Natural killer cell (primary cell): Measurements from ENCODE around the gene INPP5A. TPM values are rescaled to one million over a fixed set of nuclear protein-coding genes. Genes with fewer than 3 reads are reported as not detected.

Experiments
- ATAC-seq, 3 donors: fragments of 150-1000 bp in 2 of 3; fragments of 200-7000 bp in 1 of 3; cut with Tn5 transposase; 1 replicate in 1 of 3; 2 replicates in 2 of 3; pipeline ENCODE4 v1.10.0; 2021; ENCODE audit warnings: mild to moderate bottlenecking in 2 of 3, moderate library complexity in 2 of 3
- DNase-seq, 2 donors: peaks; one replicate each; pipeline versions ENCODE4 v3.0.0 to v3.0.0-alpha.2; 2013 to 2021; ENCODE audit warnings: mixed read lengths in 1 of 2
- H3K27ac ChIP-seq: one replicate; pipeline ENCODE4 v1.5.1; 2013; ENCODE audit warnings: mild to moderate bottlenecking, low read length
- H3K27me3 ChIP-seq: one replicate; pipeline ENCODE4 v1.6.1; 2013; ENCODE audit warnings: low read length; ENCODE audit not compliant: control insufficient read depth, insufficient read depth
- H3K36me3 ChIP-seq: one replicate; pipeline ENCODE4 v1.6.1; 2013; ENCODE audit warnings: low read length; ENCODE audit not compliant: control insufficient read depth, insufficient read depth
- H3K4me1 ChIP-seq: one replicate; pipeline ENCODE4 v1.6.1; 2013; ENCODE audit warnings: low read length; ENCODE audit not compliant: control insufficient read depth, insufficient read depth
- H3K4me3 ChIP-seq: one replicate; pipeline ENCODE4 v1.5.1; 2013; ENCODE audit warnings: low read length
- H3K9me3 ChIP-seq: one replicate; pipeline ENCODE4 v1.6.1; 2013; ENCODE audit warnings: low read length; ENCODE audit not compliant: control insufficient read depth, insufficient read depth
- H3K27ac Mint-ChIP-seq, 2 donors: one replicate each; pipeline ENCODE4 v1.8.0; 2022; ENCODE audit warnings: mild to moderate bottlenecking in 2 of 2, mixed read lengths in 2 of 2, moderate library complexity in 1 of 2
- H3K27me3 Mint-ChIP-seq, 2 donors: one replicate each; pipeline ENCODE4 v1.8.0; 2022; ENCODE audit warnings: low read depth in 2 of 2, mixed read lengths in 2 of 2
- H3K36me3 Mint-ChIP-seq: one replicate; pipeline ENCODE4 v1.8.0; 2022; ENCODE audit warnings: mixed read lengths
- H3K4me1 Mint-ChIP-seq, 2 donors: one replicate each; pipeline ENCODE4 v1.8.0; 2022; ENCODE audit warnings: mixed read lengths in 2 of 2
- H3K4me3 Mint-ChIP-seq: one replicate; pipeline ENCODE4 v1.8.0; 2022; ENCODE audit warnings: mild to moderate bottlenecking, moderate library complexity, mixed read lengths
- H3K9me3 Mint-ChIP-seq, 2 donors: one replicate each; pipeline ENCODE4 v1.8.0; 2022; ENCODE audit warnings: mixed read lengths in 2 of 2
- WGBS: methylation state at CpG from one replicate; pipeline ENCODE4 v1.1.7; 2013; ENCODE audit warnings: missing lambda C conversion rate; ENCODE audit not compliant: insufficient coverage; 5-methylcytosine and 5-hydroxymethylcytosine counted together
- intact Hi-C: fragments of 100-400 bp; cut with micrococcal nuclease; formaldehyde crosslinking; loops from one replicate; pipeline ENCODE4 v1.14.2; 2022
- total RNA-seq, 4 donors: library from RNA; stranded (reverse); fragments of 120-200 nt in 1 of 4; gene quantifications; one replicate each; pipeline versions ENCODE4 v1.2.3 to v1.2.4, GENCODE V29; 2013 to 2022
- TF ChIP-seq, protein P1 (sequence below): fragments of 200-600 bp; IDR thresholded peaks from one replicate; pipeline ENCODE4 v1.8.0; 2022; ENCODE audit warnings: antibody characterized with exemption

The INPP5A gene
- total RNA-seq, 3 donors from 2014 or later (not counting 1 experiment from before 2014, with no cell fraction given): 12.6 to 38.6 (median 18.6) TPM

DNA sequence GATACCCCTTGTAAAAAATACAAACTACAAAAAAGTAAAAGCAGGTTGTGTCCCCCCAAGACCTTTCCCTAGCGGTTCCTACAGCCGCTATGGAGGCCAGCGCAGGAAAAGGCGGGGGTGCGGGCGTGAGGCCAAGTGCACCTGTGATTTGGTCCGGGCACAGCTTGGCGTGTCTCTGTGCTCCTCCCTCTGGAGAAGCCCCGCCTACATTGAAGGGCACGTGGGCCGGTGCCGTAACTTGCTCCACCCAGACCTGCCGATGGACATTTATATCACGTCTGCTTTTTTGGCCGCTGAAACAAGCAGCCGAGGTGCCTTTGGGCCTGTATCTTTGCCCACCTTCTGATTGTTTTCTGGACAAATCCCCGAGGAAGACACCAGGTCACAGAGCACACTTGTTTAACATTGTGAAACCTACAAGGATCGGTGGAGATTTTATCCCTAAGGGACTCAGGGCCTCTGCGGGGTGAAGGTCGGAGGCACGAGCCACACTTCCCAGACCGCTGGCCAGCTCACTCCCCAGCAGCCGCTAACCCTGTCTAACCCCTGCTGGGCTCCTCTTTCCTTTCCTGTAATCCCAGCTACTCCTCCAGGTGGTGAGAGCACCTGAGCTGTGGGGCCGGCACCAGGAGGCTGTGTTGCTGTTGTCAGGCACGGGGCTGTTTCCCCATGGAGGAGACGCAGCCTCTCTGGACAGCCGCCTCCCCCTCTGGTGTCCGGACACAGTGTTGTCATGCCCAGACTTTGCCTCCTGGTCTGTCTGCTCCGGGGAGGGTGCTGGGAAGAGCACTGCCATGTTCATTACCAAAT is 18.8 kb upstream of the INPP5A start:
- Histone ChIP-seq H3K4me3 (no peak overlapping the region), H3K9me3 (no peaks in the 10 kb centered on the region), H3K36me3 (no peaks in the 10 kb centered on the region), H3K27ac (no peak overlapping the region), H3K27me3 (peaks cover 3% of the 10 kb centered on the region), H3K4me1 (peaks cover 16% of the 10 kb centered on the region)
- WGBS: 69% methylated on average over 29 of the region's 29 CpGs
- DNase-seq (no peak), ATAC-seq (peak in 2 of 3 donors; percentile 44 to 58)
- Mint-ChIP-seq H3K27me3 (peaks cover 0 to 3% of the 10 kb centered on the region in 2 donors), H3K36me3 (no peaks in the 10 kb centered on the region), H3K9me3 (no peaks in the 10 kb centered on the region), H3K4me1 (no peaks in the 10 kb centered on the region), H3K4me3 (no peak overlapping the region), H3K27ac (no peak overlapping the region)
- intact Hi-C loops: no loop called here
- TF ChIP-seq, protein P1, sequence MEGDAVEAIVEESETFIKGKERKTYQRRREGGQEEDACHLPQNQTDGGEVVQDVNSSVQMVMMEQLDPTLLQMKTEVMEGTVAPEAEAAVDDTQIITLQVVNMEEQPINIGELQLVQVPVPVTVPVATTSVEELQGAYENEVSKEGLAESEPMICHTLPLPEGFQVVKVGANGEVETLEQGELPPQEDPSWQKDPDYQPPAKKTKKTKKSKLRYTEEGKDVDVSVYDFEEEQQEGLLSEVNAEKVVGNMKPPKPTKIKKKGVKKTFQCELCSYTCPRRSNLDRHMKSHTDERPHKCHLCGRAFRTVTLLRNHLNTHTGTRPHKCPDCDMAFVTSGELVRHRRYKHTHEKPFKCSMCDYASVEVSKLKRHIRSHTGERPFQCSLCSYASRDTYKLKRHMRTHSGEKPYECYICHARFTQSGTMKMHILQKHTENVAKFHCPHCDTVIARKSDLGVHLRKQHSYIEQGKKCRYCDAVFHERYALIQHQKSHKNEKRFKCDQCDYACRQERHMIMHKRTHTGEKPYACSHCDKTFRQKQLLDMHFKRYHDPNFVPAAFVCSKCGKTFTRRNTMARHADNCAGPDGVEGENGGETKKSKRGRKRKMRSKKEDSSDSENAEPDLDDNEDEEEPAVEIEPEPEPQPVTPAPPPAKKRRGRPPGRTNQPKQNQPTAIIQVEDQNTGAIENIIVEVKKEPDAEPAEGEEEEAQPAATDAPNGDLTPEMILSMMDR: no peak

DNA sequence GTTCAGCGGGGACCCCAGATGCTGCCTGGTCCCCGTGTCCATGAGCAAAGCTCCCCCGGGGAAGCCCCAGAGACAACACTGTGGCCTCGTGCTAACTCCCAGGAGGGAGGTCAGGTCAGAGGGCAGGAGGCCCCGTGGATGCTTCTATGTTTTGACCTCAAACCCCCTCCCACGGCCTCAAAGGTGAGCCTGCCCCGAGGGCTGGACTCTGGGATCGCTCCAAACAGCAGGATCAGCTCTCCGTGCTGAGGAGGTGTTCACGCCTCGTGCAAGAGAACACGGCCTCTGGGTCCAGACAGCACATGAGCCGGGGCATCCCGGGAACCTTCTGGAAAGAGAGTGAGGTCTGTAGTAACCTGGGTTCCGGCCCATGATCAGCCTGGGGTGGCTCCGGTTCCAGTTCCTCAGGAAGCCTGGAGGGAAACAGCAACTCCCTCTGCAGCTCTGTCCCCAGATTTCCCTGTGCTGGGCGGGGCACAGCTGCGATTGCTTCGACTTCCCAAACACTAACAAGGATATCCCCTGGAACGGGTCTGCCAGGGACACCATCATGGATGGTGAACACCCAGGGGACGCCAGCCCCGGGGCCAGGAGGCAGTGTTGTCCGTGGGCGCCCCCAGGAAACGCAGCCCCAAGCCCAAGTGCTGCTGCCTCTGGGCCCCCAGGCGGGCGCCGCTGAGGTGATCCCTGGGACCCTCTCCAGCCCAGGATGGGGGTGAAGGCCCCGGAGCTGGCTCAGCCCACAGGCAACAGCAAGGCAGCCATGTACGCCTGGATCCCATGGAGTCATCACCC is 18.0 kb upstream of the INPP5A start:
- H3K36me3 Mint-ChIP-seq: no peaks in the 10 kb centered on the region
- Histone ChIP-seq H3K9me3 (no peaks in the 10 kb centered on the region), H3K27me3 (peaks cover 3% of the 10 kb centered on the region), H3K4me3 (no peak overlapping the region), H3K36me3 (no peaks in the 10 kb centered on the region), H3K4me1 (peaks cover 16% of the 10 kb centered on the region), H3K27ac (no peak overlapping the region)
- TF ChIP-seq, protein P1: no peak
- H3K27me3 Mint-ChIP-seq: peaks cover 6 to 8% of the 10 kb centered on the region in 2 donors
- no peak for DNase-seq
- intact Hi-C loops: no loop called here
- ATAC-seq: no peak
- no peaks in the 10 kb centered on the region for H3K9me3 Mint-ChIP-seq
- H3K4me3 Mint-ChIP-seq: no peak overlapping the region
- 87% methylated on average over 30 of the region's 30 CpGs for WGBS
- no peak overlapping the region for H3K27ac Mint-ChIP-seq
- H3K4me1 Mint-ChIP-seq: no peaks in the 10 kb centered on the region

DNA sequence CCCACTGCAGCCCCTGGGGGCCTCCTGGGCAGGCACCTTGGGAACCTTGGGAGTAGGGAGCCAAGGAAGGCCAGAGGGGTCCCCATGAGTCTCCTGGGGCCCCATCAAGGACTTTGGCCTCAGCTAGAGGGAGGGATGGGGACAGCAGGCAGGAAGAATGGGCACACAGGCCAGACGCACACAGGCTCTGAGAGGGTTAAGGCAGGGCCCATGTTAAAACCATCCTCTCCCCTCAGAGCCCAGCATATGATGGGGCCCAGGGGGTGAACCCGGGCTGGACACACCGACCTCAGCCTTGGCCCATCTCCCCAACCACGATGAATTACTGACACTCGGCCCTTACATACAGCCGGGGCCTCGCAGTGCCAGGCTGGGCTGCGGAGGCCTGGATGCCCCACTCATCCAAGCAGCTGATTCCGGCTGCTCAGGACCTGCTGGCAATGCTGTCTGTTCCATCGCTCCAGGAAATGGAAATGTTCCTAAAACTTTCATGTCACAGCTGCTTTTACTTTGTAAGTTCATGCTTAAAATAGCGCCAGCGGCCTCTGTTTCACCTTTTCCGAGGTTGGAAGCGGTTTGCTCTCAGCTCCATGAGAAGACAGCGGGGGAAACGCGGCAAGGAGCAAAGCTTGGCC is 17.3 kb upstream of the INPP5A start:
- DNase-seq (no peak), ATAC-seq (no peak)
- no peak overlapping the region for H3K27ac ChIP-seq
- intact Hi-C loops: no loop called here
- Mint-ChIP-seq H3K9me3 (no peaks in the 10 kb centered on the region), H3K36me3 (no peaks in the 10 kb centered on the region), H3K27ac (no peak overlapping the region), H3K4me3 (no peak overlapping the region), H3K4me1 (no peaks in the 10 kb centered on the region), H3K27me3 (peaks cover 7 to 10% of the 10 kb centered on the region in 2 donors)
- H3K4me1 ChIP-seq: peaks cover 16% of the 10 kb centered on the region
- H3K27me3 ChIP-seq: peaks cover 3% of the 10 kb centered on the region
- no peaks in the 10 kb centered on the region for H3K9me3 ChIP-seq
- H3K36me3 ChIP-seq: no peaks in the 10 kb centered on the region
- WGBS: 90% methylated on average over 17 of the region's 17 CpGs
- TF ChIP-seq, protein P1: no peak
- no peak overlapping the region for H3K4me3 ChIP-seq
